Measurements from ENCODE around the gene CD248. TPM values are rescaled to one million over a fixed set of nuclear protein-coding genes. Genes with fewer than 3 reads are reported as not detected.

CD248 gene
- total RNA-seq, 1 donor from 2014 or later, result 109 TPM

DNA sequence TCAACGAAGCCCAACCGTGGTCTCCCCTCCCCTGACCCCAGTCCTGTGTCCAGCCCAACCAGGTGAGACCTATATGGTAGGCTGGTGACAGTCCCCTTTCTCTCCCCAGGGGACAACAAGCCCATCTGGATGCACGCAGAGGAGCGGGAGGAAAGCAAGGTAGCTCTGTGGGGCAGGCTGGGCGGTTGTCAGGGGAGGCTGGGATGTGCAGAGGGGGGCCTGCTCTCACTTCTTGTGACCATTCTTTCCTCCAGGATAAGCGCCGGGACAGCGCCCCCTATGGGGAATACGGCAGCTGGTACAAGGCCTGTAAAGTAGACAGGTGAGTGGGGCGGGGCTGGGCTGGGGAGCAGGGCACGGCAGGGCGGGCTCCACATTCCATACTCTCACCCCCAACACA, 51.9 kb downstream of the CD248 start:
- TF ChIP-seq, protein P1, sequence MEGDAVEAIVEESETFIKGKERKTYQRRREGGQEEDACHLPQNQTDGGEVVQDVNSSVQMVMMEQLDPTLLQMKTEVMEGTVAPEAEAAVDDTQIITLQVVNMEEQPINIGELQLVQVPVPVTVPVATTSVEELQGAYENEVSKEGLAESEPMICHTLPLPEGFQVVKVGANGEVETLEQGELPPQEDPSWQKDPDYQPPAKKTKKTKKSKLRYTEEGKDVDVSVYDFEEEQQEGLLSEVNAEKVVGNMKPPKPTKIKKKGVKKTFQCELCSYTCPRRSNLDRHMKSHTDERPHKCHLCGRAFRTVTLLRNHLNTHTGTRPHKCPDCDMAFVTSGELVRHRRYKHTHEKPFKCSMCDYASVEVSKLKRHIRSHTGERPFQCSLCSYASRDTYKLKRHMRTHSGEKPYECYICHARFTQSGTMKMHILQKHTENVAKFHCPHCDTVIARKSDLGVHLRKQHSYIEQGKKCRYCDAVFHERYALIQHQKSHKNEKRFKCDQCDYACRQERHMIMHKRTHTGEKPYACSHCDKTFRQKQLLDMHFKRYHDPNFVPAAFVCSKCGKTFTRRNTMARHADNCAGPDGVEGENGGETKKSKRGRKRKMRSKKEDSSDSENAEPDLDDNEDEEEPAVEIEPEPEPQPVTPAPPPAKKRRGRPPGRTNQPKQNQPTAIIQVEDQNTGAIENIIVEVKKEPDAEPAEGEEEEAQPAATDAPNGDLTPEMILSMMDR (IDR thresholded peaks at IDR 0.05), result peak; percentile 67
- Mint-ChIP-seq H3K27ac (ENCODE audit: unreplicated experiment) (no peak overlapping the region), H3K27me3 (ENCODE audit: low read depth) (no peaks in the 10 kb centered on the region), H3K9me3 (ENCODE audit: low read depth) (no peaks in the 10 kb centered on the region), H3K4me3 (ENCODE audit: unreplicated experiment) (no peak overlapping the region), H3K4me1 (ENCODE audit: low read depth) (peaks cover 20% of the 10 kb centered on the region), H3K36me3 (ENCODE audit: low read depth) (peaks cover 17% of the 10 kb centered on the region)
- no peak for DNase-seq (ENCODE audit: low spot score)

Other genes starting within 250 kb of the CD248 start
- 74.4 to 90.7 TPM (median 85.7 TPM) in 3 replicates for gene PACS1, start 246.8 kb downstream of the CD248 start, total RNA-seq
- gene KLC2, start 59.3 kb downstream of the CD248 start, total RNA-seq, result 44.3 to 50.8 TPM (median 47.8 TPM) in 3 replicates
- 124 to 125 TPM (median 124 TPM) in 3 replicates for gene RAB1B, start 48.4 kb downstream of the CD248 start, total RNA-seq
- 2.5 to 2.8 TPM (median 2.8 TPM) in 3 replicates for gene CNIH2, start 38.9 kb downstream of the CD248 start, total RNA-seq
- 180 to 193 TPM (median 187 TPM) in 3 replicates for gene YIF1A, start 27.9 kb downstream of the CD248 start, total RNA-seq
- 2.0 to 4.7 TPM (median 4.3 TPM) in 3 replicates for gene TMEM151A, start 25.1 kb downstream of the CD248 start, total RNA-seq
- gene RIN1, start 19.4 kb upstream of the CD248 start, total RNA-seq, result 7.1 to 7.7 TPM (median 7.2 TPM) in 3 replicates
- 22.4 to 23.6 TPM (median 23.3 TPM) in 3 replicates for gene BRMS1, start 28.1 kb upstream of the CD248 start, total RNA-seq
- 18.2 to 30.4 TPM (median 21.1 TPM) in 3 replicates for gene B4GAT1, start 30.6 kb upstream of the CD248 start, total RNA-seq
- gene SLC29A2, start 54.7 kb upstream of the CD248 start, total RNA-seq, result 2.6 to 8.9 TPM (median 7.9 TPM) in 3 replicates
- 0.60 to 1.7 TPM (median 1.2 TPM) in 3 replicates for gene NPAS4, start 104.0 kb upstream of the CD248 start, total RNA-seq
- gene MRPL11, start 121.8 kb upstream of the CD248 start, total RNA-seq, result 30.9 to 45.6 TPM (median 35.9 TPM) in 3 replicates
- gene PELI3, start 149.9 kb upstream of the CD248 start, total RNA-seq, result 9.1 to 10.5 TPM (median 10.0 TPM) in 3 replicates
- gene DPP3, start 163.4 kb upstream of the CD248 start, total RNA-seq, result 43.2 to 54.7 TPM (median 44.4 TPM) in 3 replicates
- gene BBS1, start 193.6 kb upstream of the CD248 start, total RNA-seq, result 18.1 to 40.6 TPM (median 20.6 TPM) in 3 replicates
- 13.5 to 16.2 TPM (median 13.8 TPM) in 3 replicates for gene ZDHHC24, start 229.0 kb upstream of the CD248 start, total RNA-seq
- gene ACTN3, start 229.9 kb upstream of the CD248 start, total RNA-seq, result 0.07 TPM in 1 of 3 replicates, not detected in the others

All from chondrocyte (in vitro differentiated cells).